Cortex of kidney (tissue), 1 donor: ENCODE measurements around the gene MISFA.
"Not testable (repeated sequence)": the region's sequence is repeated elsewhere in the genome, so short reads cannot be mapped to it uniquely, and the experiment has no call there.

Experiments
- DNase-seq: peaks from one replicate; lab custom pipeline; 2025; lab: John Stamatoyannopoulos, UW

MISFA gene

GRCh38 chr11:18617688-18618341 lies 18.2 kb downstream of the MISFA start:
- no peak for DNase-seq

DNA sequence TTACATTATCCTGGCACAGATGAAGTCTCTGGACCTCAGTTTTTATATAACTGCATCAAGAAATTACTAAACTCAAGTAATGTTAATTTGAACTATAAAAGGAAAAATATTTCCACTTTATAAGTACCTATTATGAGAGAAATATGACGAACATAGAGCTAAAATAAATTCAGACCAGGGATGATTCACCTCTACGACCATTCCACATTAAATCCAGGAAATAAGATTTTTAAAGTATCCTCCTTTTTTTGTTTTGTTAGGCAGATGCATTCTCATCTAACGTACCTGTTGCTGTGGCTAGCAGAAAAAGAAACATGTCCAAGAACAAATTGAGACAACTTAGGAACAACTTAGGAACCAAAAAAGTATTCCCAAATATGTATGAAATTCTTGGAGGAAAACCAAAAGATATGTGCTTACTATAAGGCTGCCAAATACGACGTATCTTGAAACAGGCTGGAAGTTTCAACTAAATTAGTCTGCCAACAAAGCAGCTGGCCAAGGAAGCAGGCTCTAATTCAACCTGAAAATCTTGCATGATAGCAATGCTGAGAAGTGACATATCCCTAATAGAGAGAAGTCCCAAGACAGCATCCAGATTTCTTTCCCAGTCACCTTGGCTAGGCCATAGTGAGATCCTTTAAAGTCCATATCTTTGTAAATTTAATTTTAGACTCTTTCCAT lies 18.9 kb downstream of the MISFA start:
- DNase-seq: no peak

DNA sequence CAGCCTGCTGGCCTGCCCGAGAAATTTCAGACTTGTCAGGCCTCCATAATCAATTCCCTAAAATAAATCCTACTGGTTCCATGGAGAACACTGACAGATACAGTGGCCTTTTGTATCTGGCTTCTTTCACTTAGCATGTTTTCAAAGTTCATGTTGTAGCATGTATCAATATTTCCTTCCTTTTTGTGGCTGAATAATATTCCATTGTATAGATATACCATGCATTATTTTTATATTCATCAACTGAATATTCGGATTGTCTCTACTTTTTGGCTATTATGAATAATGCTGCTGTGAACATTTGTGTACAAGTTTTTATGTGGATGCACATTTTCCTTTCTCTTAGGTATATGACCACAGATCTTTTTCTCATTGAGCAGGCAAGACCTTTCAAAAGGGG lies 24.1 kb downstream of the MISFA start:
- DNase-seq: no peak

GRCh38 chr11:18624161-18624560 lies 24.6 kb downstream of the MISFA start:
- no peak for DNase-seq

GRCh38 chr11:18632841-18633240 lies 33.3 kb downstream of the MISFA start:
- DNase-seq: no peak

DNA sequence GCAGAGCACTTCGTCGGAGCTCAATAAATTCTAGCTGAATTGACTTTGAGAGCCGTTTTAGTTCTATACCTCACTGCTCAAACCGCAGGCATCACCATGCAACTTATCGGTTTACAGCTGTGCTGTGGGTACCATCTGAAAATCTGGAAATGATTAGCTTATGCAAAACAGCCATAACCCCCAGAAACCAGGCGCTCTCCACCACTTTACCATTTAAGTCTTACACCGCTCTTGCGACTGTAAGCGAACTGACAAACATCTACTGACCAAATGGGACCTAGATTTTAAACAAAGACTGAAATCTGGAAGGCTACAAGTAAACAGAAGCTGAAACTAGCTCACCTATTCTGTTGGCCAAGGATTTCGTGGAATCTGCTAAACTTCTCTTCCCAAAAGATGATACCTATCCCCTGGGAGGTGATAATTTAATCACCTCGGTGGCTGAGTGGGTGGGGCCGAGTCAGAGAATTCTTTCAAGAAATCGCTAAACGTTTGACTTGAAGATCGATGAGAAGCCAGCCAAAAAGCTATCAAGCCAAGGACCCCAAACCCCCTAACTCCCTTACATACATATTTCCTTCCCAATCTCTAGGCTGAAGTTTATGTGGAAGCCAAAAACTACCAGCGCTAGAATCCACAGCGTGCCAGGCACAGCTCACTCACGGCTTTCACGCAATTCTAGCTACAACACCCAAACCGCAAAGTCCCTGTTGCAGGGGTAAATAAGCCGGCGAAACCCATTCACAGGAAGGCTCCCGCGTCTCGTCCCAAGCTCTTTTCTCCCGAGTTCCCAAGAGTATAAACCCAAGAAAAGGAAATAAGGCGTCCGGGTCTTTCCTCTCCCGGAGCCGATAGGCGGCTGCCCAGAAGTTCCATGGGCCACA lies 33.9 kb downstream of the MISFA start:
- DNase-seq: no peak

DNA sequence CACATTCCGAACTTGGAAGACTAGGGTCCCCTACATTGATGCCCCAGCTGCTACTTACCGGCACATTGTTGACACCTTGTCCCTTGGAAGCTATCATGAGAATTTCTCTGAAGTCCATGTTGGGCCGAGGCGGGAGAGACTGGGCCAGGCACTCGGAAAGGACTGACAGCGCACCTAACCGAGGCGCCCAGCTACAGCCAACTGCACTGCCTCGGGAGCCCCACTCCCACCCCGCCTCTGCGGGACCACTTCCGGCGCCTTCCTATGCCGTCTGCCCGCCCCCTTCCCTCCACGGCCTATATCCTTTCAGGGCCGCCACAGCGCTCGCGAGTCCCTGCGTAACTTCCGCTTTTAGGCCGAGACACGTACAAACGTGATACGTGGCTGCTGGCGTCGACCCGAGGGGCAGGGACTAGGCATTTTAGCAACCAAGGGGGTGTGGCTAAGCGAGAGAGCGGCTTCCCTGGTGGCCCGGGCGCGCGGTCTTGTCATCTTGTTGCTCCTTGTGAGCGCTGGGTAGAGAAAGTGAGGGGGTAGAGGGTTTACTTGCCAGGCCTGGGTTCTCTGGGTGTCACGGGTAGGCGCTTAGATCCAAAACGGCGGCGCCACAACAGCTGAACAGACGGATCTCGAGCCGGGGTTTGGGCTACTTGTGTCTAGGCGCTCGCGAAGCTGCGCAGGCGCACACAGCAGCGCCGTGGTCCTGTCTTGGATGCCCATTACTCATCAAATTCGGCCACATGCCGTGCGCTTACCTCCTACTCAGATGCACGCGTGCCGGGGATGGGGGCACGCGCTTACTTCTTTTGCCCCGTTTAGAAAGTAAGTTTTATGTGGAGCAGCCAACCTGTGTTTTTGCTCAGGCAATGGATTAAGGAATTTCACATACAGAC lies 34.8 kb downstream of the MISFA start, which contains the start of gene SPTY2D1:
Gene SPTY2D1, minus strand, starts transcription at position 203 of the 893 bp plus-strand sequence. Its CDS starts 85 bp downstream, at position 118.
- DNase-seq: no peak

DNA sequence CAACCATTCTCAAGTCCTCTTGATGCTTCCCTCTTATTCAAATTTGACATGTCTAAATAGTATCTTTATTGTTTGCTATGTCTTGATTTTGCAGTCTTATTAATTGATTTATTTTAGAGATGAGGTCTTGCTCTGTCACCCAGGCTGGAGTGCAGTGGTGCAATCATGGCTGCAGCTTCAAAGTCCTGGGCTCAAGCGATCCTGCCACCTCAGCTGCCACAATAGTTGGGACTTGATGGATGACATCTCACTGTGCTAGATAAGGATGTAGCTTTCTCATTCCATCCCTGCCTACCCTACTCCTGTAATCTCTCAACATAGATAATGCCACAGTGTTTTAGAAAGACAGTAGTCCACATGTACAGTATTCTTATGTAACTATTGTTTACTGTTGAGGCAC lies 42.1 kb downstream of the MISFA start:
- DNase-seq: no peak

DNA sequence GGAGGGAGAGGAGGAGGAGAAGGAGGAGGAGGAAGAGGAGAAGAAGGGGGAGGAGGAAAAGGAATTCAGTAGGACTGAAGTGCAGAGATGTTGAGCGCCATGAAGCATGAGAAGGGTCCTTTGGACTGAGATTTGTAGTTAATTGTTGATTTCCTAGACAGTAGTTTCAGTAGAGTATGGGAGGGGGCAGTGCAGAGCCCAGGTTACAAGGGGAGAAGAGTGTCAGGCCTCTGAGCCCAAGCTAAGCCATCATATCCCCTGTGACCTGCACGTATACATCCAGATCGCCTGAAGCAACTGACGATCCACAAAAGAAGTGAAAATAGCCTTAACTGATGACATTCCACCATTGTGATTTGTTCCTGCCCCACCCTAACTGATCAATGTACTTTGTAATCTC lies 43.4 kb downstream of the MISFA start:
- DNase-seq: not testable (repeated sequence)

- DNase-seq: no peak
Measured at GRCh38 chr11:18650353-18650752, 50.8 kb downstream of the MISFA start.

- DNase-seq: no peak
Measured at GRCh38 chr11:18650859-18651557, 51.4 kb downstream of the MISFA start.
